Caco-2 (cell line): ENCODE results near the gene WIF1. TPM values are rescaled to one million over a fixed set of nuclear protein-coding genes. Genes with fewer than 3 reads are reported as not detected.

Experiments used
- BruUV-seq: library from RNA; stranded (reverse); fragments of 400-500 nt; replicated peaks from 2 replicates; lab custom pipeline; 2021; lab: Mats Ljungman, UMichigan
- CTCF ChIA-PET: fragments of 300-600 bp; sonication (Branson Sonifier 250); formaldehyde crosslinking; loops from one replicate; lab custom pipeline; 2022; ENCODE audit warnings: antibody characterized with exemption; lab: Charles Lee
- POLR2A ChIA-PET: fragments of 300-600 bp; sonication (Branson Sonifier 250); formaldehyde crosslinking; loops from one replicate; lab custom pipeline; 2022; ENCODE audit warnings: antibody characterized with exemption; lab: Charles Lee
- DNase-seq, 2 experiments: peaks; one replicate each; pipeline versions ENCODE4 v3.0.0 to v3.0.0-alpha.2; 2020 to 2022
- H3K27me3 ChIP-seq: replicated peaks from 2 replicates; pipeline ENCODE4 v1.6.0; 2011; ENCODE audit warnings: low read length; ENCODE audit not compliant: control insufficient read depth, insufficient read depth
- H3K36me3 ChIP-seq: 2 replicates; pipeline ENCODE4 v1.5.1; 2011; ENCODE audit warnings: low read length; ENCODE audit not compliant: control insufficient read depth, insufficient read depth
- H3K4me1 ChIP-seq: fragments of 250-450 bp; sonication (Bioruptor Pico); 2 replicates; pipeline ENCODE4 v1.5.1; 2020; ENCODE audit warnings: mild to moderate bottlenecking
- H3K4me3 ChIP-seq: 2 replicates; pipeline ENCODE4 v1.5.1; 2011; ENCODE audit warnings: low read depth, mild to moderate bottlenecking, control low read depth, low read length
- H3K9me3 ChIP-seq: fragments of 250-450 bp; sonication (Bioruptor Pico); 2 replicates; pipeline ENCODE4 v1.5.1; 2020; ENCODE audit warnings: mild to moderate bottlenecking, moderate library complexity
- H3K27ac Mint-ChIP-seq: one replicate; pipeline ENCODE4 v1.8.0; 2022; ENCODE audit warnings: mixed read lengths; ENCODE audit not compliant: unreplicated experiment
- H3K27me3 Mint-ChIP-seq: one replicate; pipeline ENCODE4 v1.8.0; 2022; ENCODE audit warnings: mixed read lengths; ENCODE audit not compliant: insufficient read depth, unreplicated experiment
- H3K36me3 Mint-ChIP-seq: one replicate; pipeline ENCODE4 v1.8.0; 2022; ENCODE audit warnings: mild to moderate bottlenecking, mixed read lengths; ENCODE audit not compliant: insufficient read depth, unreplicated experiment
- H3K4me1 Mint-ChIP-seq: one replicate; pipeline ENCODE4 v1.8.0; 2022; ENCODE audit warnings: low read depth, mixed read lengths; ENCODE audit not compliant: unreplicated experiment
- H3K4me3 Mint-ChIP-seq: one replicate; pipeline ENCODE4 v1.8.0; 2022; ENCODE audit warnings: mild to moderate bottlenecking, moderate library complexity, mixed read lengths; ENCODE audit not compliant: unreplicated experiment
- H3K9me3 Mint-ChIP-seq: one replicate; pipeline ENCODE4 v1.8.0; 2022; ENCODE audit warnings: mixed read lengths; ENCODE audit not compliant: unreplicated experiment
- CTCF ChIP-seq, 2 experiments: fragments of 200-600 bp in 1 of 2; IDR thresholded peaks; 1 replicate in 1 of 2; 2 replicates in 1 of 2; pipeline versions ENCODE4 v1.5.1 to v1.8.0; 2011 to 2022; ENCODE audit warnings: antibody characterized with exemption in 1 of 2, control low read depth in 1 of 2, inconsistent platforms in 1 of 2, low read depth in 1 of 2, low read length in 1 of 2, mild to moderate bottlenecking in 1 of 2, moderate library complexity in 1 of 2; ENCODE audit not compliant: insufficient read depth in 1 of 2, severe bottlenecking in 1 of 2, unreplicated experiment in 1 of 2
- intact Hi-C: fragments of 100-400 bp; cut with micrococcal nuclease; formaldehyde crosslinking; loops from one replicate; pipeline ENCODE4 v1.10.0; 2022; ENCODE audit not compliant: unreplicated experiment
- total RNA-seq: library from RNA; stranded (reverse); gene quantifications from 2 replicates; pipeline ENCODE4 v1.2.3, GENCODE V29; 2022

The WIF1 gene
- total RNA-seq, 1 experiment from 2014 or later = not detected

GRCh38 chr12:65169320-65170208 lies 48.5 kb upstream of the WIF1 start, which contains the start of gene LEMD3:
LEMD3 (plus strand) TSS chr12:65169583; CDS start chr12:65169597, 14 bp downstream.
- BruUV-seq = no TSS peak
- peaks cover 11% of the 10 kb centered on the region for H3K4me1 Mint-ChIP-seq

GRCh38 chr12:65168681-65169319 lies 47.7 kb upstream of the WIF1 start:
- Histone ChIP-seq H3K36me3 (no peaks in the 10 kb centered on the region), H3K27me3 (no peaks in the 10 kb centered on the region), H3K4me3 (peak overlapping the region; percentile 54), H3K9me3 (no peaks in the 10 kb centered on the region), H3K4me1 (peaks cover 24% of the 10 kb centered on the region)
- H3K27ac Mint-ChIP-seq = peak overlapping the region; percentile 97
- no peak for DNase-seq
- intact Hi-C loops = loop anchor here (1.0 kb wide), 1 partner anchor 64 kb away; no protein-coding TSS in a partner anchor
- H3K36me3 Mint-ChIP-seq = peaks cover 15% of the 10 kb centered on the region
- peaks cover 11% of the 10 kb centered on the region for H3K4me1 Mint-ChIP-seq
- CTCF ChIA-PET = interaction anchor here (1.7 kb wide), 1 partner anchor 64 kb away, joined by 18 read pairs; no protein-coding TSS in a partner anchor
- H3K9me3 Mint-ChIP-seq = no peaks in the 10 kb centered on the region
- no peaks in the 10 kb centered on the region for H3K27me3 Mint-ChIP-seq
- peak overlapping the region; percentile 92 for H3K4me3 Mint-ChIP-seq
- no peak for TF ChIP-seq CTCF (IDR thresholded peaks at IDR 0.05; ENCODE audit: insufficient read depth in 1 of 2, low read depth in 1 of 2, low read length in 1 of 2, severe bottlenecking in 1 of 2, unreplicated experiment in 1 of 2)
- POLR2A ChIA-PET = interaction anchor here (0.7 to 1.8 kb wide), 10 partner anchors 13 to 761 kb away, joined by 3 to 30 read pairs (median 5); no protein-coding TSS in a partner anchor
- BruUV-seq = TSS peak; percentile 93

More at GRCh38 chr12:65169320-65170208, 48.5 kb upstream of the WIF1 start, which contains the start of gene LEMD3:
- POLR2A ChIA-PET = interaction anchor here (0.6 to 1.8 kb wide), 11 partner anchors 12 to 843 kb away, joined by 3 to 30 read pairs (median 5); no protein-coding TSS in a partner anchor
- H3K4me3 ChIP-seq = peak within 1 kb of the TSS; percentile 58
- Mint-ChIP-seq H3K27ac (peak within 1 kb of the TSS; percentile 97), H3K4me3 (peak within 1 kb of the TSS; percentile 92), H3K9me3 (no peaks in the 10 kb centered on the region), H3K36me3 (peaks cover 15% of the 10 kb centered on the region), H3K27me3 (no peaks in the 10 kb centered on the region)
- no peaks in the 10 kb centered on the region; the same call in 1 of the 2 replicates for H3K36me3 ChIP-seq
- TF ChIP-seq CTCF (IDR thresholded peaks at IDR 0.05; ENCODE audit: insufficient read depth in 1 of 2, low read depth in 1 of 2, low read length in 1 of 2, severe bottlenecking in 1 of 2, unreplicated experiment in 1 of 2) = no peak
- no peaks in the 10 kb centered on the region for H3K9me3 ChIP-seq
- peak; percentile 93 to 94 for DNase-seq
- no peaks in the 10 kb centered on the region for H3K27me3 ChIP-seq
- CTCF ChIA-PET = interaction anchor here (0.7 to 1.7 kb wide), 2 partner anchors 8 to 63 kb away, joined by 5 to 18 read pairs; no protein-coding TSS in a partner anchor
- intact Hi-C loops = loop anchor here (1.0 kb wide), 2 partner anchors 13 to 63 kb away; no protein-coding TSS in a partner anchor
- H3K4me1 ChIP-seq = peaks cover 31% of the 10 kb centered on the region

- no peak for DNase-seq
- Mint-ChIP-seq H3K9me3 (no peaks in the 10 kb centered on the region), H3K36me3 (peaks cover 9% of the 10 kb centered on the region), H3K4me1 (no peaks in the 10 kb centered on the region), H3K27ac (no peak overlapping the region), H3K4me3 (no peak overlapping the region), H3K27me3 (peaks cover 8% of the 10 kb centered on the region)
- ChIA-PET CTCF (no interaction called here), POLR2A (no interaction called here)
- no peaks in the 10 kb centered on the region for H3K27me3 ChIP-seq
- intact Hi-C loops = no loop called here
- no TSS peak for BruUV-seq
- no peaks in the 10 kb centered on the region for H3K4me1 ChIP-seq
- no peaks in the 10 kb centered on the region for H3K36me3 ChIP-seq
- no peak for TF ChIP-seq CTCF (IDR thresholded peaks at IDR 0.05; ENCODE audit: insufficient read depth in 1 of 2, low read depth in 1 of 2, low read length in 1 of 2, severe bottlenecking in 1 of 2, unreplicated experiment in 1 of 2)
- H3K9me3 ChIP-seq = no peaks in the 10 kb centered on the region
- H3K4me3 ChIP-seq = no peak overlapping the region
Measured at GRCh38 chr12:65164774-65165173, 43.7 kb upstream of the WIF1 start.
